GM21528 (cell line): Measurements from ENCODE around the gene ICA1L.

Source experiments
- ATAC-seq: cut with Tn5 transposase; IDR thresholded peaks from one replicate; pipeline ENCODE4 v1.9.1; 2021; ENCODE audit warnings: mild to moderate bottlenecking, moderate library complexity; ENCODE audit not compliant: unreplicated experiment, low FRiP score

ICA1L gene

DNA sequence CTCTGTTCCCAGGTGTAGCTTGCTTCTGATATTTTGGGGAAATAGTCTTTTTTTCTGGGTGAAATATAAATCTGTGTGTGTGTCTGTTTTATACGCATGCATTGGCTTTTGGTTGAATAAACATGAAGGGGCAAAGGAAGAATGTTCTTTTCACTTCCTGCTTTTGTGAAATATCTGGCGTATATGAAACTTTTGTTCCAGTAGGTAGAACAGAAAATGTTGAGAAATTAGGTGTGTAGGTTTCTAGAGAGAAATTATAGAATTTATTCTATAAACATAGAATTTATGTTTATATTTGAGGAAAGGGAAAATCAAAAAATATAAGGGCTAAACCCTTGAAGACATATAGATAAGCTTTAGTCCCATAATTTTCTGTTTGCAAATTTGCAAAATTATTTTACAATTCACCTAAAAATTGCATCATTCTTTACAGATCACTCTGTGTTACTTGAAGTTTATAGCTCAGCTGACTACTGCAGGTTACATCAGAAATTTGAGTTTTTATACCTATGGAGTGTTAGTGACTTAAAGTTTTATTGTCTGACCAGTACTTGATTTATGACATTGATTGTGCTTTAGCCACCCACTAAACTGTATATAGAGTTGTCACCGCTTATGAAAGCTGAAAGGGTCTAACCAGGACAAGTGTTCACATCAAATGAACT, 120.7 kb downstream of the ICA1L start:
- no peak for ATAC-seq

DNA sequence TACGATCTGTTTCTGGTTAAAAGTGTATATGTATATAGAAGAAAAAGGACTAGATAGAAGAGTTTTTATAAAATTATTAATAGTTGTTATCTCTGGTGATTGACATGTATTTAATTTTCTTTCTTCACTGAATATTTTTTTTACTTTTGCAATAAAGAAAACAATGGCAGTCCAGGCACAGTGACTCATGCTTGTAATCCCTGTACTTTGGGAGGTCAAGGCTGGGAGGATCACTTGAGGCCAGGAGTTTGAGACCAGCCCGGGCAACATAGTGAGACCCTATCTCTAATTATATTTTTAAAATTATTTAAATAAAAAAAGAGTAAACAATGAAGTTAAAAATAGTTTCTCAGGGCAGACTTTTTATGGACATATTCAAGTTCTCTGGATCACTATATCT, 122.1 kb downstream of the ICA1L start:
- no peak for ATAC-seq

DNA sequence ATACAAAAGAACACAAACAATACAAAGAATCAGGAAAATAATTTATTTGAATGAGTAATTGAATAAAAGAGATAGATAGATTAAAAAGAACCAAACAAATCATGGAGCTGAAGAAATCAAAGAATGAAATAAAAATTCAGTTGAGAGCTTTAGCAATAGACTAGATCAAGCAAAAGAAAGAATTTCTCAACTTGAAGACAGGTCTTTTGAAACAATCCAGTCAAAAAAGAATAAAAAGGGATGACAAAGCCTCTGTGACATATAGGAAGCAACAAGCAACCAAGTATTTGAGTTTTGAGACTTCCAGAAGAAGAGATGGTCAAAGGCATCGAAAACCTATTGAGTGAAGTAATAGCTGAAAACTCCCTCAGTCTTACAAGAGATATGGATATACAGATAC, 128.0 kb downstream of the ICA1L start:
- ATAC-seq: no peak

DNA sequence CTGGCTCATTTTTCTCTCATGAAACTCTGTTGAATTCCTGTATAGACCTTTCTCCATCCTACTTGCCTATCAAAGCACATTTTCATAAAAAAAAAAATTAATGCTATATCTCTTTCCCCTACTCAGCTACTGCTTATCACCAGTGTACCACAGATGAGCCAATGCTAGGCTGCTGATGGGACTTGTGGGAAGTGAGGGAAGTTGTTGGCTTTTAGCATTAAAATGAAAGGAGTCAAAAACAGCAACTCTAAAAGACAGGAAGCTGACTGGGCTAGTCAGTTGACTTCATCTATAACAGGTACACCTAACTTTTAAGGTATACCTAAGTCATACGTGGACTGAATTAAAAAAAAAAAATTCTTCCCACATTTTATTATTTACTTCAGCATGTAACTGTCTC, 134.7 kb downstream of the ICA1L start:
- ATAC-seq: no peak

DNA sequence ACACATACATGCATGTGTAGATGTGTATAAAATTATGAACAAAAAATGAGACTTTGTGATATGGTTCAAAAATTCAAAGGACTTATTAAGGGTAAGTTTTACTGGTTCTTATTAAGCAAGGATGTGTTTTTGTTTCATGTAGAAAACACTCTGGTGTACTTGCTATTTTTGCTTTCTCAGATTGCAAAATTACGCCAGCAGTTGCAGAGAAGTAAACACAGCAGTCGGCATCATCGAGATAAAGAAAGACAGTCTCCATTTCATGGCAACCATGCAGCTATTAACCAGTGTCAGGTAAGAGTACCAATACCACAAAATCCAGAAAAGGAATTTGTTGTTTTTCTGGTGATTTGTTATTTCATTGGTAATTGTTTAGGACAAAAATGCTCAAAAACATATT, 145.5 kb downstream of the ICA1L start:
- no peak for ATAC-seq

DNA sequence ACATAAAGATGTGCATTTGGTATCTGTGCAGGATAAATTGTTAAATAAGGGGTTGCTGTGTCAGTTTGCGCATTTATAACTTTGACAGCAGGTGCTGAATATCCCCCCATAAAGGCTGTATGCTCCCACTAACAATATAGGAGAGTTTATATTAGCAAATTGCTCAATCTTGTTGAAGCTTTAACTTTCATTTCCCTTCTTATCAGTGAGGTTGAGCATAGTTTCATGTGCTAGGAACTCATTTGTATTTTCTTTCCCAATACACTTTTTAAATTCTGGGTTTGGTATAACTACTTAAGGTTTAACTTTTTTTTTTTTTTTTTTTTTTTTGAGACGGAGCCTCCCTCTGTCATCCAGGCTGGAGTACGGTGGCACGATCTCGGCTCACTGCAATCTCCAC, 147.8 kb downstream of the ICA1L start:
- ATAC-seq: no peak
